Frontal cortex (tissue), 4 donors: ENCODE results near the gene MAU2. TPM values are rescaled to one million over a fixed set of nuclear protein-coding genes. Genes with fewer than 3 reads are reported as not detected.

Experiments used
- DNase-seq, 2 donors: peaks; one replicate each; pipeline ENCODE4 v3.0.0; 2012; ENCODE audit warnings: low spot score in 2 of 2
- FAIRE-seq: peaks from 2 replicates; lab custom pipeline; 2012; peaks lifted over from hg19 to GRCh38; lab: Jason Lieb, UNC
- total RNA-seq: library from RNA; depleted of rRNA; stranded (reverse); fragments of >200 nt; gene quantifications from one replicate; pipeline ENCODE4 v1.2.3, GENCODE V29; 2014
- donor health status: control.
- donor health status: control.
- donor health status: control.

Gene MAU2
- total RNA-seq = 20.8 TPM

DNA sequence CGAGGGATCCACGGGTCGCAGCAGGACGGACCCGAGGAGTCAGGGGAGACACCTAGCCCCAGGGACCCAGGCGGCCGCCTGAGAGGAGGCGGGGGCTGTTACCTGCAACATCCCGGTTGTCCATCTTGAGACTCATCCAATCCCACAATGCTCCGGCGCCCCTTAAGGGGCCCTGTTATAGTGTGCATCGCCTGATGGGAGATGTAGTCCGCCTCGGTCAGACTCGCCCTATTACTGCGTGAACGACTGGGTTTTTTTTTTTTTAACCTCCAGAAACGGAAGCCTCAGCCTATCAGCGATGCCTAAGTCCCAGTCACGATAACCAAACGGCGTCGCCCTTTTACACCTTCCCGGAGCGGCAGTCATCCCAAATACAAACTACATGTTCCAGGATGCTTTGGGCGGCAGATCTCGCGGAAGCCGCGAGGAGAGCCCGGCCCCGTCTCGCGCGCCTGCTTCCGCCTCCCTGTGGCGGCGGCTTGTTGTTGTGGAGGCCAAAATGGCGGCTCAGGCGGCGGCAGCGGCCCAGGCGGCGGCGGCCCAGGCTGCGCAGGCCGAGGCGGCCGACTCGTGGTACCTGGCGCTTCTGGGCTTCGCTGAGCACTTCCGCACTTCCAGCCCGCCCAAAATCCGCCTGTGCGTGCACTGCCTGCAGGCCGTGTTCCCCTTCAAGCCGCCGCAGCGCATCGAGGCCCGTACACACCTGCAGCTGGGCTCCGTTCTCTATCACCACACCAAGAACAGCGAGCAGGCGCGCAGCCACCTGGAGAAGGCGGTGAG is at the start of gene MAU2, which contains the start of gene SUGP1:
MAU2 (plus strand) TSS at position 469 of the 780 bp plus-strand sequence; CDS start at position 500, 31 bp downstream.
SUGP1 (minus strand) TSS at position 149 of the 780 bp plus-strand sequence; CDS start at position 136, 13 bp downstream.
- FAIRE-seq (no peak), DNase-seq (peak; percentile 92 to 95)

GRCh38 chr19:19271828-19272599 is 48.6 kb upstream of the MAU2 start:
- DNase-seq (peak in 1 of 2 donors; percentile 8), FAIRE-seq (no peak)

DNA sequence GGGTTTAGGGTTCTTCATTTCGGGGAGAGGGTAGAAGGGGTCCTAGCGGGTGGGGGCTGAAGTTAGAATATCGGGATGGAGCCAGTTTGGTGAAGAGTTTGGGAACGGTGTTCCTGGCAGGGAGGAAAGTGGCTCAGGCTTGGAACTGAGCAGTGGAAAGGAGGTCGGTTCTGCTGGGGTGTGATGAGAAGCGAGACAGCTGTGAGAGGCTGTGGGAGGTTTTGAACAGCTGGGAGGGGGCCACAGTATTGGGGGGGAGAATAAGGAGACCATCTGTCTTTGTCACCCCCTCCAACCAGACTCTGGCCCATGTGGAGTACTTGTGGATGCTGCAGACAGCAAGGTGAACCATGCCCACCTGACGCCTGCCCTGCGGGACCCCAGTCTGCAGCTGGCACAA is 46.5 kb upstream of the MAU2 start:
- no peak for FAIRE-seq
- DNase-seq = peak; percentile 17 to 27

DNA sequence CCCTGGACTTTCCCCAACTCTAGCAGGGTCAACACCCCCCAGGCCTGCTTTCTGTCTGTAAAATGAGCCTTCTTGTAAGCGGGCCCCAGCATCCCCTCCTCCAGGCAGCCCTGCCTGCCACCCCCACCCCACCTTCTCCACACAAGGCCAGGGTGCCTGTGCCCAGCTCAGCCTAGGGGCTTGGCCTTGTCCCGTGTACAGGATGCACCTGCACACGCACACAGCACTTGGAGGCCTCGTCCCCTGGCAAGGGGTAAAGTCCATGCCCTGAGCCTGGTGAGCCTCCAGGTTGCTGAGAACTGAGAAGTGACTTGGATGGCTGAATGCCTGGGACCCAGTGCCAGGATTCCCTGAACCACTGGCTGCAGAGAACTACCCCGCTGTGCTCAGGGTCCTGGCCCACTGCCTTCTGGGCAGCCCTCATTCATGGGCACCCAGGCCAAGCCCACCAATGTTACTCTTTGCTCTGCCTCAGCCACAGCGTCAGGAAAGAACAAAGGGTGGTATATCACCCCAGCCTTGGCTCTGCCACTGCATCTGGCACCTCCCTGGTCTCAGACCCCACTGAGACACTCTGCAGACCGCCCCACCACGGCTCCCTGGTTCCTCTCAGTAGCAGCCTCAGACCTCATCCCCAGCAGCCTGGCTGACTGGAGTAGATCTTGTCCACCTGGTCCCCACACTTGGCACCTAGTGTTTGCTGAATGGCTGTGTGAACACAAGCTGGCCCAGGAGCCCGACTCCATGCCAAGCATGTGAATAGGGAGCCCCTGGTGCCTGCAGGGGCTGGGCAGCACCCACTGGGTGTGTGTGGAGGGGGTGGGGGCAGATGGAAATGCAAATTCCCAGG is 45.7 kb upstream of the MAU2 start:
- peak; percentile 12 to 20 for DNase-seq
- no peak for FAIRE-seq

DNA sequence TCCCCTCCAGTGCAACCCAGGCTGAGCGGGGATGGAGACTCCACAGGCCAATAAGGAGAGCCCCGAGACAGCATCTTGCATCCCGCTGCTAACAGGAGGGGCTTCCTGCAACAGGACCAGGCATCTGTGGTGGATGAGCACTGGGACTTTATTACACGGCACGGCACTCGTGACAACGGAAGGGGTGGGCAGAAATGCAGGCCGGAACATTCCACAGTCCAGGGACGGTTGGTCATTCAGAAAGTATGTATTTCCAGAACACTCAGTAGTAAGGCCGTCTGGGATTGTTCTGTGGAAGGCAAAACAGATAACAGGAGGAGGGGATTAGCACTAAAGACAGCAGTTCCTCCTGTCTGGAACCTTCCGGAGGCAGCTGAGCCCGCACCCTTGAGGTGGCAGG is 44.2 kb upstream of the MAU2 start:
- no peak for FAIRE-seq

DNA sequence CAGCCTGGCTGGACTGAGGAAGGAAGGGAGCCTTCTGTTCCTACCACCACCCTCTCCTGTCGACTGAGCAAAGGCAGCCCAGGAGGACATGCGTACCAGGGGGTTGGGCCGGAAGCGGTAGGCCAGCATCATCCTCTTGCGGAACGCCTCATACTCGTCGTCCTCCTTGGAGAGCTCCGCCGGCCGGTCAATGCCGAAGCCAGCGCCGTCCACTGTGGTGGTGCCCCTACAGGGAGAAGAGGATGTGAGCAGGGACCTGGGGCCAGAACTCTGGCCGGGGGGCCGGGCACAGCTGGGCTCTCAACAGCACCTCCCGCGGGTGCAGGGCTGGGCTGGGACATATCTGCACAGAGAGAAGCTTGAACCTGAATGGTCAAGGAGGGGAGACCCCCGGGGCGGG is 43.8 kb upstream of the MAU2 start:
- FAIRE-seq = no peak
- no peak for DNase-seq

More for the DNA sequence above, 44.2 kb upstream of the MAU2 start:
- DNase-seq = no peak

DNA sequence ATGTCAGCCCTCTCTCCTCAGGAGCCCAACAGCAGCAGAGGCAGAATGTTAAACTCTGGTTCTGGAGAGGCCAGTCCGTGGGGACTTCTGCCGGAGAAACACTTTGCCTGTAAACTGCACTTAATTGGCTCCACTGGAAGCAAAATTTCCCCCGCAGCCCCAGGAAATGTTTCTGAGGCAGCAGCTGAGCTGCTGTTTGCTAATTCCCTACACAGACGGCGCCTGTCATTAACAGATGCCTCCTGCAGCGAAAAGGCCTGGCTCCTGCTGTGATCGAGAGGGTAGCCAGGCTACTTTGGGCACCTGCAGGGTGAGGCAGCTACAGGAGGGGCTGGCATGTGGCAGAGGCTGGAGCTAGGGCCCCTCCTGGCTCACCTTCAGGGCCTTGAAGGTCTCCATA is 42.3 kb upstream of the MAU2 start:
- no peak for FAIRE-seq
- DNase-seq = no peak

- no peak for DNase-seq
- no peak for FAIRE-seq
These were observed 41.5 kb upstream of the MAU2 start for GRCh38 chr19:19279062-19279612.

DNA sequence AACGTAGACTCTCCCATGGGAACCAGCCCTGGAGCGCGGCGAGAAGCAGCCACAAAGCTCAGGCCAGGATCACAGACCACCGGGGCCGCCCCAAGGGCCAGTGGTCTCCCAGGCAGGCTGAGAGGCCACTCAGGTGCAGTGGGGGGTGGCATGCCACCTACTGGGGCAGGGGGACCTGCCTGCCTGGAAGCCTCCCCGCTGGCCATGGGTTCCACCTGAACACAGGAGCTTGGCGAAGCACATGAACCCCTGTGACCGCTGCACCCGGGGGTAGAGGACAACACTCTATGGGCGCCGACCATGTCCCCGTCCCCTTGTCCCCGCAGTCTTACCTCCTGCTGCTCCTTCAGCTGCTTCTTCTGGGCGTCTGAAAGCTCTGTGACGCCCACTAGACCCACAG is 40.8 kb upstream of the MAU2 start:
- FAIRE-seq (no peak), DNase-seq (no peak)

DNA sequence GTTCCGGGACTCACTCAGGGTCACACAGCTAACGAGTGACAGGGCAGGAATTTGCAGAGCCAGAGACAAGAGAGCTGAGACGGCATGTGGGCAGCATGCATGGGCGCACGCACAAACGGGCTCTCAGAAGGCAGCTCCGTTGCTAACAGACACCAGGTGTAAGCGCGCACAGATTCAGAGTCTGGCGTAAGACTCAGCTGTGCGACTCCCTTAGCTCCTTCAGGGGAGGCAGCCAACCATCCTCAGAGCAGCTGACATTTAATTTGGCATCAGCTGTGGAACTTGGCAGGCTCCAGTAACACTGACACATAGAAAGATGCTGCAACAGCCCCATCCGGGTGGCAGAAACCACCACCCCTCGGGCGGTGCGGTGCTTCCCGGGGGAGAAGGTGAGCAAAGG is 40.1 kb upstream of the MAU2 start:
- DNase-seq = peak in 1 of 2 donors; percentile 63
- FAIRE-seq = no peak

DNA sequence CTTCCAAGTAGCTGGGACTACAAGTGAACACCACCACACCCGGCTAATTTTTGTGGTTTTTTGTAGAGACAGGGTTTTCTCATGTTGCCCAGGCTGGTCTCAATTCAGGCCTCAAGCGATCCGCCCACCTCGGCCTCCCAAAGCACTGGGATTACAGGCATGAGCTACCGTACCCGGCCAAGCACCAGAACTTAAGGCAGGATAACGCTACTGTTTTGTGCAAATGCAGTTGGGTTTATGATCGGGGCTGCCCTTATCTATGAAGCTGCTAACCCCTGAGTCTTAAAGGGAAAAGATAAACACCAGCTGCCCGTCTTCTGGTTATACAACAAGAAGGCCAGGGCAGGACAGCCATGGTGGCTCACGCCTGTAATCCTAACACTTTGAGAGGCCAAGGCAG is 34.9 kb upstream of the MAU2 start:
- DNase-seq = no peak
- no peak for FAIRE-seq

- DNase-seq (no peak), FAIRE-seq (no peak)
These were observed 28.0 kb upstream of the MAU2 start for GRCh38 chr19:19292607-19293006.

DNA sequence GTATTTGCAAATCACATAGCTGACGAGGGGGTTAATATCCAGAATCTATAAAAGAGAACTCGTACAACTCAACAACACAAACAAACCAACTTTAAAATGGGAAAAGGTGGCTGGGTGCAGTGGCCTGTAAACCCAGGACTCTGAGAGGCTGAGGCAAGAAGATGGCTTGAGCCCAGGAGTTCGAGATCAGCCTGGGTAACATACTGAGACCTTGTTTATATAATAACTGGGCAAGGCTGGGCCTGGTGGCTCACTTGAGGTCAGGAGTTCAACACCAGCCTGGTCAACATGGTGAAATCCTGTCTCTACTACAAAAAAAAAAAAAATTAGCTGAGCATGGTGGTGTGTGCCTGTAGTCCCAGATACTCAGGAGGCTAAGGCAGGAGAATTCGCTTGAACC is 25.7 kb upstream of the MAU2 start:
- FAIRE-seq (no peak), DNase-seq (no peak)

DNA sequence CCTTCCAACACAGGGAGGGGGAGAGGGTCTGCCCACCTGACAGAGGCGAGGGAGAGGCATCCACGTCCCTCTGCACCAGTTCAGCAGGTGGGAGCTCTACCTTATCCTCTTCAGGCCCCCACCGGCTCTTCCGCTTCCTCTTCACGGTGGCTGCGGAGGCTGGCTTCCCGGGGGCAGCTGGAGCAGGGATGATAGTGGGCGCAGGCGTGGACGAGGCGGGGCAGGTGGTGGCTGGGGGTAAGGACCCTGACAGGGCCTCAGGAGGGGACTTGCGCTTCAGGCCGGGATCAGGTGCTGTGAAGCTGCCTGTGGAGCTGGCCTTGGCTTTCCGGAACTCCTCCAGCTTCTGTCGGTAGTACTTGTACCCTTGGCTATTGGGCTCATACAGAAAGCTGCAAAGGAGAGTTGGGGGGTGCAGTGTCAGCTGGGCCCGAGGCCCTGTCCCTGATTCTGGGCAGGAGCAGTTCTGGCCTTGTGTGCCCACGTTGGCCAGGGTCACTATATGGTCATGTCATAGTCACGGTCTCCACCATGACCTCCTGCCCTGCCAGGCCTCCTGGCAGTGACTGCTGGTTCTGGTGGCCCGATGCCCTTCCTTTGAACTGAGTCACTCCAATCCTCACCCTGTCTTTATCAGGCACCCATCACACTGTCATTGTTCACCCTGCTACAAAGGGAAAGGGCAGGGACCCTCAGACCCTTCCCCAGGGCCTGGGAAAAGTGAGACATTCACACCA is 23.5 kb upstream of the MAU2 start:
- FAIRE-seq = no peak
- DNase-seq = peak in 1 of 2 donors; percentile 6

DNA sequence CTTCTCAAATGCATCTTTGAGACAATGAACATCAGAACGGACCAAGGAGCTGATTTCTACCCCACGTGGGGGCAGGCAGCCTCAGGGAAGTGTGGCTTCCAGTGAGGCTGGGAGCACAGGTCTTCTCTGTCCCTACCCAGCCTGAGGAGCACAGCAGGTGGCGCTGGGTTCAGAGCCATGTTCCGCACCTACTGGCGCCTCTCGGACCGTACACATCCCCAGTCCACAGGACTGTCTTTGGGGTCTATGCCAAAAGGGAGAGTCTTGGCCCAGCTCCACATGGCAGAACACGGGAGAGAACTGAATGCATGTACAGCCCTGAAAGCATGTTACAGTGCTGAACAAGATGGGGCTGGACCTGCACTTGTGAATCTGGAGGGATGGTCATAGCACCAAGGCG is 22.9 kb upstream of the MAU2 start:
- peak in 1 of 2 donors; percentile 7 for DNase-seq

GRCh38 chr19:19300613-19301012 is 20.0 kb upstream of the MAU2 start:
- DNase-seq (no peak), FAIRE-seq (no peak)

More for the DNA sequence above, 22.9 kb upstream of the MAU2 start:
- FAIRE-seq = no peak

DNA sequence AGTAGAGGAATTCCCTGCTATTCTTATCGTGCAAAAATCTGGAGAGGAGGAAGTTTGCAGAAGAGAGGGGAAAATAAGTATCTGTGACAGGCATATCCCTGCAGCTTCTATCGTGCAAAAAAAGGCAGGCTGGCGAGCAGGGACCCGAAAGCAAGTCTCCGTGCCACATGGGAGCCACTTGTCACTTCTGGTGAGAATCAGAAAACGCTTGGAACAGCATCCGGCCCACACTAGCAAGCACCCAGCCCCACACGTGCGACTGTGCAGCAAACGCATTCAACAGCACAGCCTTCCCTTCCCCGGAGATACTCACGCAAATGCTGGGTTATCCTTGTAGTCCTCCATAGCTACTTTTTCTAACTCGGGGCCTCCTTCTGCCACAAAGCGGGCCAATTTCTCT is 17.2 kb upstream of the MAU2 start:
- DNase-seq = peak in 1 of 2 donors; percentile 23

GRCh38 chr19:19304186-19304965 is 16.3 kb upstream of the MAU2 start:
- no peak for FAIRE-seq
- DNase-seq = no peak

More for the DNA sequence above, 17.2 kb upstream of the MAU2 start:
- FAIRE-seq = no peak
